GM19238 (cell line): ENCODE data around the gene NDUFS5.
"Not testable (repeated sequence)": the region's sequence is repeated elsewhere in the genome, so short reads cannot be mapped to it uniquely, and the experiment has no call there.

Experiments
- DNase-seq: peaks from one replicate; pipeline ENCODE4 v3.0.0; 2011; ENCODE audit warnings: low spot score; ENCODE audit not compliant: insufficient read length

The NDUFS5 gene

GRCh38 chr1:39063191-39063590 is 37.0 kb downstream of the NDUFS5 start:
- DNase-seq, result no peak

GRCh38 chr1:39063775-39064174 is 37.6 kb downstream of the NDUFS5 start:
- DNase-seq, result no peak

DNA sequence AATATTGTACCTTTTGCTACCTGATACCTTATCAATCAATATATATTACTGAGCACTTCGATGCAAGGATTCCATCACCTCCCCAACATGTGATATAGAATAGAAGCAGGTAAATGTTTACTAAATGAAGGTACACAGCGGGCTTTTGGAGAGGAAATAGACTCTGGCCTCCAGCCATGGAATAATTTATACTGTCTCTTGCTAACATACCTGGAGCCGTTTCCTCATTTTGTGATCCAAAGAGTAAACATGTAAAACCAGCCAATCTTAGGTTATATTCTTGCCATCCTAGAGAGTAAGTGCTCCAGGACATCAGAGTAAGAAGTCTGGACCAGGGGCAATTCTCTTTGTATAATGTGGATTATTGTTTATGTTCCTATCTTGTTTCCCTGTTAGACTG is 39.4 kb downstream of the NDUFS5 start:
- no peak for DNase-seq

DNA sequence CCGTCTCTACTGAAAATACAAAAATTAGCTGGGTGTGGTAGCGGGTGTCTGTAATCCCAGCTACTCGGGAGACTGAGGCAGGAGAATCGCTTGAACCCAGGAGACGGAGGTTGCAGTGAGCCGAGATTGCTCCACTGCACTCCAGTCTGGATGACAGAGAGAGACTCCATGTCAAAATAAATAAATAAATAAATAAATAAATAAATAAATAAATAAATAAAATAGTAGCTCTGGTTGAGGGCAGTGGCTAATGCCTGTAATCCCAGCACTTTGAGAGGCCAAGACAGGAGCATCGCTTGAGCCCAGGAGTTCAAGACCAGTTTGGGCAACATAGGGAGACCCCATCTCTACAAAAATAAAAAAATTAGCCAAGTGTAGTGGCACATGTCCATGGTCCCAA is 42.1 kb downstream of the NDUFS5 start:
- not testable (repeated sequence) for DNase-seq

GRCh38 chr1:39071557-39071956 is 45.4 kb downstream of the NDUFS5 start:
- not testable (repeated sequence) for DNase-seq

DNA sequence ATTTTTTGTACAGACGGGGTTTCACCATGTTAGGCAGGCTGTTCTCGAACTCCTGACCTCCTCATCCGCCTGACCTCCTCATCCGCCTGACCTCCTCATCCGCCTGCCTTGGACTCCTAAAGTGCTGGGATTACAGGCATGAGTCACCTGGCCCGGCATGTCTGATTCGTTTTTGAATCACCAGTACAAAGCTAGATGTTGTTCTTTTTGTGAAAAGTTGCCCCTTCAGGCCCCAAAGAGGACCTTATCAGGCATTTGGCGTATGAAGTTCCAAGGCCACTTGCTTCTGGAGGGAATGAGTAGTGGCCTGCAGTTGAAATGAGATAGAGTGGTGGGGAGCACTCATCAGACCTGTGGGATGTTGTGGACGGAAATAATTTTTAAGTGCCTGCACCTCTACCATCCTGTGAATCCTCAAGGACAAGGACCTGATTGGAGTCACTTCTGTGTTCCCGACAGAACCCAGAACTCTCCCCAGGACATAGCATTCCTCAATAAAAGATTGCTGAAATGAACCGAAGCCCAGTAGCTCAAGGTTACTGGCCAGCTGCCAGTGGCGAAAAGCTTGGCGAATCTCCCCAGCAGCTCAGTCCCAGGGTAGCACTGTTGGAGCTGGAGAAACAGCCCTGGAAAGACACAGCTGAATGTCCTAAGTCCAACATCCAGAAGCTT is 50.1 kb downstream of the NDUFS5 start:
- no peak for DNase-seq

DNA sequence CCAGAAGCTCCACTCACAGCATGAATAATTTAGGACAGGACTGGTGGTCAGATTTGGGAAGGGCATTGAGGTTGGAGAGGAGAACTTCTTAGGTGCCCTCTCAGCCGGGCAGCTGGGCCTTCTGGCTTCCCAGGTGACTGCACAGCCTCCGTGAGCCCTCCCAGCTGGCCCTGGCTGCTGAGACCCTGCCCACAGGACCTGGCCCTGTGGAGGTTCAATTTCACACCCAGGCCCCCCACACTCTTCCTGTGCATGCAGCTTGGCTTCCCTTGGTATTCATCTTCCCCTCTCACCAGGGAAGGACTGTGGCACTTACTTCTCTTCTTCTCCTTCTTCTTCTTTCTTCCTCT is 50.6 kb downstream of the NDUFS5 start:
- no peak for DNase-seq

GRCh38 chr1:39080269-39080826 is 54.2 kb downstream of the NDUFS5 start:
- no peak for DNase-seq

GRCh38 chr1:39080831-39081270 is 54.7 kb downstream of the NDUFS5 start:
- no peak for DNase-seq

DNA sequence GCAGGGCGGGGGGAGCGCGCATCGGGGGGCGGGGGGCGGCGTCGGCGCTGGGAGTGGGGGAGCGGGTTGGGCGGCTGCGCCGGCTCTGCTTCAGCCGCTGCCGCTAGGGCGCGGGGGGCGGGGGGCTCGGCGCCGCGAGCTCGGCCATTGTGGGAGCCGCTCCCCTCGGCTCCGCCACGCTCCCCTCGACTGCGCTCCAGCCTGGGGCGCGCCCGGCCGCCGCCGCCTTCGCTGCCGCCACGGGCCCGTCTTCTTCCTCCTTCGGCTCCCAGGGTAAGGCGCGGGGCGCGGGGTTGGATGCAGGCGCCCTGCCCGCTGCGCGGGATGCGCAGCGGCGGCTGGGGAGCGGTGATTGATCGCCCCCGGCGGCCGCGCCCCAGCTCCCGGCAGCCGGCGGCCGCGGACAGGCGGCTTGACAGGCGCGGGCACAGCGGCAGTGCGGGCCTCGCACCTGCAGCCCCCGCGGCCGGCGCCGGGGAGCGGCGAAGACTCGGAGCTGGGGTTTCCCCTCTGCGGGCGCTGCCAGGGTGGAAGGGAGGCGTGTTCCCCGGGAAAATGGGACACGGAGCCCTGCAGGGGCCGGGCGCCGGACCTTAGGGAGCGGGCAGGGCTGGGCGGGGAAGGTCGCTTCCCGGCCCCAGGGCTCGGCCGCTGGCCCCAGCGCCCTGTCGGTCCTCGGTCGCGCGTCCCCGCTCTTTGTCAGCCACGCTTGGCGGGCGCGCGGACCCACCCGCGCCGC is 55.3 kb downstream of the NDUFS5 start:
- DNase-seq, result no peak

GRCh38 chr1:39082010-39082799 is 56.1 kb downstream of the NDUFS5 start:
- no peak for DNase-seq

DNA sequence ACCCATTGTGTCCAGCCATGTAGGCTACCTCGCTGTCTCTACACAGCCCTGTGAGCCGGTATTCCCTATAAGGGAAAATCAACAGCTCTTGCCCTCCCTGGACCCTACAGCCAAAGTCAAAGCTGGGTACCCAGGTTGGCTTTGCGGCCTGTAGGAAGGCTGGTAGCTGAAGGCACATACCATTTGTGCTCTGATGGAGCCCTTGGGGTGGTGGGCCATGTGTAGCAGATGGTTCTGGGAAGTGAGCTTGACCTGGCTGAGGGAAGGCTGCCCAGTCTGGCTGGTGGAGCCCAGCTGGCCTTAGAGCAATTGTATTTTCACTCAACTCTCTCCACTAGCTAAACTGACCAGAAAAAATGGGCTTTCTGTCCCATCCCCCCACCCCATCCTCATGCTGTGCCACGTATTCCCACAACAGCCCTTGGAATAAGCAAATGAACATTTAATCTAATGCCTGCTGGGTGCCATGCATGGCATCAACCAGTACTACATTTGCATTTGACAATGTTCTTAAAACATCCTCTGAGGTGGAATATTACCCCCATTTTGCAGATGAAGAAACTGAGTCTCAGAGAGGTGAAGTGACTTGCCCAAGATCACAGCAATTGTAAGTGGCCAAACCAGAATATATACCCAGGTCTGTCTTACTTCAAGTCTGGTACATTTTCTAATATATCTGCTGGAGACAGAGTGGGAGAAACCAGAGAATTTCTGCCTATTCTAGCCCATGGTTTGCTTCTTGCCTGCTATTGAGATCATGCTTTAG is 56.8 kb downstream of the NDUFS5 start:
- DNase-seq, result no peak

GRCh38 chr1:39084191-39084590 is 58.0 kb downstream of the NDUFS5 start:
- DNase-seq, result no peak
